ENCODE measurements around the gene SSX2IP.

The SSX2IP gene

GRCh38 chr1:84689514-84690396, 506 bp downstream of the SSX2IP start:
- peak; percentile 43 for DNase-seq
- in situ Hi-C loops (cut with HindIII; ENCODE audit: low pct_ligation_motif_present, low sequenced_read_pairs) = no loop called here

GRCh38 chr1:84688463-84689061, 1.7 kb downstream of the SSX2IP start:
- Histone ChIP-seq H3K27ac (no peak overlapping the region), H3K36me3 (replicated peaks) (no peaks in the 10 kb centered on the region), H3K4me3 (ENCODE audit: low read depth, low read length) (no peak overlapping the region), H3K27me3 (replicated peaks) (no peaks in the 10 kb centered on the region)
- in situ Hi-C loops (cut with HindIII; ENCODE audit: low pct_ligation_motif_present, low sequenced_read_pairs) = no loop called here
- no peak for DNase-seq
- no peak for TF ChIP-seq CTCF (IDR thresholded peaks at IDR 0.05; ENCODE audit: low read depth, low read length, missing control alignments)

More at GRCh38 chr1:84689514-84690396, 506 bp downstream of the SSX2IP start:
- H3K36me3 ChIP-seq (replicated peaks) = no peaks in the 10 kb centered on the region
- H3K27me3 ChIP-seq (replicated peaks) = no peaks in the 10 kb centered on the region
- H3K27ac ChIP-seq = peak overlapping the region; percentile 62
- peak overlapping the region; percentile 77 for H3K4me3 ChIP-seq (ENCODE audit: low read depth, low read length)
- TF ChIP-seq CTCF (IDR thresholded peaks at IDR 0.05; ENCODE audit: low read depth, low read length, missing control alignments) = peak; percentile 59

DNA sequence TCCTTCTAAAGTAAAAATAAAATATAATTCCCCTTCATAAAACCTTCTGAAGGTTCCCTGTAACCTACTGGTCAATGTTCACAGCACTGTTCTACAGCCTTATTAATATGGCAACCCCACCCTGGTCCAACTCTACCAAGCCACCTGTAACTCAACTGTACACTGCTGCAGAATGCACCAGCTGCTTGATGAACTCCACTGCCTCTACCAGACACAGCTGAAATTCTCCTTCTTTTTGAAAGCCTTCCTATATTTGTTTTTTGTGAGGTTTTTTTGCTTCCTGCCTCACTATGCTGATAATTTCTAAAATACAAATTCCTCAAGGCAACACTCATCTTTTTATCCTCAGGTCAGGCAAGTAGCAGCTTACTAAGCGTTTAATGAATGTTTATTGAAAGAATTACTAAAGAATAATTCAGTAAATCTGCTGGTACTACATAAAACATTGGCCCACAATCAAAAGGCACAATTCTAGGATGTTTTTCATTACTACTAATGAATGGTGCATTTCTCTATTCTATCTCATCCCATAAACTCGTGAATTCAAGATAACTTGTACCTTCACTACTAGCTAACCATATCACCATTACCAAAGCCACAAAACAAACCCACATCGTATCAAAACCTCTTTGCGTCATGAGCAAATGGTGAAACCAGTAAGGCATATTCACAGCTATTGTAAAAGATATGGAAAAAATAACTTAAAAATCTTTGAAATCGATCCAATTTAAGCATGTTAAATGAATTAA, 2.4 kb downstream of the SSX2IP start:
- H3K4me3 ChIP-seq (ENCODE audit: low read depth, low read length) = no peak overlapping the region
- in situ Hi-C loops (cut with HindIII; ENCODE audit: low pct_ligation_motif_present, low sequenced_read_pairs) = no loop called here
- no peaks in the 10 kb centered on the region for H3K36me3 ChIP-seq (replicated peaks)
- H3K27me3 ChIP-seq (replicated peaks) = no peaks in the 10 kb centered on the region
- no peak overlapping the region for H3K27ac ChIP-seq
- DNase-seq = no peak
- no peak for TF ChIP-seq CTCF (IDR thresholded peaks at IDR 0.05; ENCODE audit: low read depth, low read length, missing control alignments)

GRCh38 chr1:84686223-84686622, 4.0 kb downstream of the SSX2IP start:
- no peaks in the 10 kb centered on the region for H3K27me3 ChIP-seq (replicated peaks)
- in situ Hi-C loops (cut with HindIII; ENCODE audit: low pct_ligation_motif_present, low sequenced_read_pairs) = no loop called here
- H3K4me3 ChIP-seq (ENCODE audit: low read depth, low read length) = no peak overlapping the region
- TF ChIP-seq CTCF (IDR thresholded peaks at IDR 0.05; ENCODE audit: low read depth, low read length, missing control alignments) = no peak
- DNase-seq = no peak
- no peaks in the 10 kb centered on the region for H3K36me3 ChIP-seq (replicated peaks)
- no peak overlapping the region for H3K27ac ChIP-seq

GRCh38 chr1:84683508-84683907, 6.8 kb downstream of the SSX2IP start:
- TF ChIP-seq CTCF (IDR thresholded peaks at IDR 0.05; ENCODE audit: low read depth, low read length, missing control alignments) = no peak
- DNase-seq = no peak
- Histone ChIP-seq H3K36me3 (replicated peaks) (no peaks in the 10 kb centered on the region), H3K27me3 (replicated peaks) (no peaks in the 10 kb centered on the region), H3K27ac (no peak overlapping the region), H3K4me3 (ENCODE audit: low read depth, low read length) (no peak overlapping the region)
- in situ Hi-C loops (cut with HindIII; ENCODE audit: low pct_ligation_motif_present, low sequenced_read_pairs) = no loop called here

All from brain microvascular endothelial cell (primary cell).